ENCODE data around the gene ZBED1.
A peak's percentile ranks its signal among the peaks of the same experiment; 100 is the strongest.
"Not testable (repeated sequence)": the region's sequence is repeated elsewhere in the genome, so short reads cannot be mapped to it uniquely, and the experiment has no call there.

ZBED1 gene

GRCh38 chrX:2468261-2469195, 32.2 kb downstream of the ZBED1 start:
- FAIRE-seq = no peak
- no peak for TF ChIP-seq POU2F2 (IDR thresholded peaks at IDR 0.05; ENCODE audit: low read depth, low read length)
- no peak for TF ChIP-seq PAX5 (IDR thresholded peaks at IDR 0.05; ENCODE audit: insufficient read depth, low read length, severe bottlenecking)
- TF ChIP-seq TAF1 (IDR thresholded peaks at IDR 0.05; ENCODE audit: low read depth, low read length) = no peak
- no peak for TF ChIP-seq POLR2AphosphoS5 (IDR thresholded peaks at IDR 0.05; ENCODE audit: low read depth, low read length)
- no peak for TF ChIP-seq POLR2A (IDR thresholded peaks at IDR 0.05; ENCODE audit: low read depth, low read length)
- TF ChIP-seq SPI1 (IDR thresholded peaks at IDR 0.05; ENCODE audit: low read depth, low read length) = no peak
- DNase-seq (ENCODE audit: insufficient read length, low spot score) = no peak

- FAIRE-seq (no peak), DNase-seq (ENCODE audit: insufficient read length, low spot score) (no peak)
- TF ChIP-seq POLR2AphosphoS5 (IDR thresholded peaks at IDR 0.05; ENCODE audit: low read depth, low read length) (no peak), SPI1 (IDR thresholded peaks at IDR 0.05; ENCODE audit: low read depth, low read length) (no peak), TAF1 (IDR thresholded peaks at IDR 0.05; ENCODE audit: low read depth, low read length) (no peak), POLR2A (IDR thresholded peaks at IDR 0.05; ENCODE audit: low read depth, low read length) (no peak), POU2F2 (IDR thresholded peaks at IDR 0.05; ENCODE audit: low read depth, low read length) (no peak), PAX5 (IDR thresholded peaks at IDR 0.05; ENCODE audit: insufficient read depth, low read length, severe bottlenecking) (no peak)
Measured at GRCh38 chrX:2466876-2467656, 33.7 kb downstream of the ZBED1 start.

- TF ChIP-seq PAX5 (IDR thresholded peaks at IDR 0.05; ENCODE audit: insufficient read depth, low read length, severe bottlenecking) (no peak), POLR2AphosphoS5 (IDR thresholded peaks at IDR 0.05; ENCODE audit: low read depth, low read length) (no peak), TAF1 (IDR thresholded peaks at IDR 0.05; ENCODE audit: low read depth, low read length) (no peak), POU2F2 (IDR thresholded peaks at IDR 0.05; ENCODE audit: low read depth, low read length) (no peak), SPI1 (IDR thresholded peaks at IDR 0.05; ENCODE audit: low read depth, low read length) (no peak)
- FAIRE-seq (no peak), DNase-seq (ENCODE audit: insufficient read length, low spot score) (no peak)
Measured at GRCh38 chrX:2464677-2465166, 36.1 kb downstream of the ZBED1 start.

GRCh38 chrX:2463973-2464676, 36.7 kb downstream of the ZBED1 start:
- FAIRE-seq (no peak), DNase-seq (ENCODE audit: insufficient read length, low spot score) (no peak)

GRCh38 chrX:2463481-2463880, 37.3 kb downstream of the ZBED1 start:
- FAIRE-seq; DNase-seq (ENCODE audit: insufficient read length, low spot score): not testable (repeated sequence)

More at GRCh38 chrX:2463973-2464676, 36.7 kb downstream of the ZBED1 start:
- TF ChIP-seq POLR2A (IDR thresholded peaks at IDR 0.05; ENCODE audit: low read depth, low read length) = no peak
- no peak for TF ChIP-seq POU2F2 (IDR thresholded peaks at IDR 0.05; ENCODE audit: low read depth, low read length)
- TF ChIP-seq SPI1 (IDR thresholded peaks at IDR 0.05; ENCODE audit: low read depth, low read length) = no peak
- no peak for TF ChIP-seq PAX5 (IDR thresholded peaks at IDR 0.05; ENCODE audit: insufficient read depth, low read length, severe bottlenecking)
- no peak for TF ChIP-seq TAF1 (IDR thresholded peaks at IDR 0.05; ENCODE audit: low read depth, low read length)
- TF ChIP-seq POLR2AphosphoS5 (IDR thresholded peaks at IDR 0.05; ENCODE audit: low read depth, low read length) = no peak

- no peak for FAIRE-seq
- no peak for TF ChIP-seq POLR2AphosphoS5 (IDR thresholded peaks at IDR 0.05; ENCODE audit: low read depth, low read length)
- TF ChIP-seq PAX5 (IDR thresholded peaks at IDR 0.05; ENCODE audit: insufficient read depth, low read length, severe bottlenecking) = no peak
- TF ChIP-seq POU2F2 (IDR thresholded peaks at IDR 0.05; ENCODE audit: low read depth, low read length) = no peak
- TF ChIP-seq POLR2A (IDR thresholded peaks at IDR 0.05; ENCODE audit: low read depth, low read length) = no peak
- no peak for TF ChIP-seq TAF1 (IDR thresholded peaks at IDR 0.05; ENCODE audit: low read depth, low read length)
- no peak for TF ChIP-seq SPI1 (IDR thresholded peaks at IDR 0.05; ENCODE audit: low read depth, low read length)
- no peak for DNase-seq (ENCODE audit: insufficient read length, low spot score)
Measured at GRCh38 chrX:2462780-2463179, 38.0 kb downstream of the ZBED1 start.

GRCh38 chrX:2462074-2462473, 38.7 kb downstream of the ZBED1 start:
- no peak for FAIRE-seq
- TF ChIP-seq POLR2AphosphoS5 (IDR thresholded peaks at IDR 0.05; ENCODE audit: low read depth, low read length) (no peak), POLR2A (IDR thresholded peaks at IDR 0.05; ENCODE audit: low read depth, low read length) (no peak), PAX5 (IDR thresholded peaks at IDR 0.05; ENCODE audit: insufficient read depth, low read length, severe bottlenecking) (no peak), POU2F2 (IDR thresholded peaks at IDR 0.05; ENCODE audit: low read depth, low read length) (no peak), TAF1 (IDR thresholded peaks at IDR 0.05; ENCODE audit: low read depth, low read length) (no peak), SPI1 (IDR thresholded peaks at IDR 0.05; ENCODE audit: low read depth, low read length) (no peak)
- no peak for DNase-seq (ENCODE audit: insufficient read length, low spot score)

GRCh38 chrX:2461711-2462016, 39.1 kb downstream of the ZBED1 start:
- FAIRE-seq (no peak), DNase-seq (ENCODE audit: insufficient read length, low spot score) (no peak)
- TF ChIP-seq TAF1 (IDR thresholded peaks at IDR 0.05; ENCODE audit: low read depth, low read length) (no peak), POLR2AphosphoS5 (IDR thresholded peaks at IDR 0.05; ENCODE audit: low read depth, low read length) (no peak), SPI1 (IDR thresholded peaks at IDR 0.05; ENCODE audit: low read depth, low read length) (no peak), PAX5 (IDR thresholded peaks at IDR 0.05; ENCODE audit: insufficient read depth, low read length, severe bottlenecking) (no peak), POU2F2 (IDR thresholded peaks at IDR 0.05; ENCODE audit: low read depth, low read length) (no peak), POLR2A (IDR thresholded peaks at IDR 0.05; ENCODE audit: low read depth, low read length) (no peak)

GRCh38 chrX:2460821-2461710, 39.7 kb downstream of the ZBED1 start:
- FAIRE-seq = peak; percentile 48
- DNase-seq (ENCODE audit: insufficient read length, low spot score) = not testable (repeated sequence)

GRCh38 chrX:2460048-2460447, 40.7 kb downstream of the ZBED1 start:
- DNase-seq (ENCODE audit: insufficient read length, low spot score); FAIRE-seq: not testable (repeated sequence)
